Esophagus muscularis mucosa (tissue), 3 donors: Measurements from ENCODE around the gene ETV2.

ENCODE experiments used
- POLR2A ChIP-seq: fragments of 450-650 bp; IDR thresholded peaks from one replicate; pipeline ENCODE4 v1.6.1; 2017; ENCODE audit warnings: antibody characterized with exemption, moderate library complexity, mild to moderate bottlenecking, low read depth
- POLR2AphosphoS5 ChIP-seq, 2 donors: sonication (generic); formaldehyde crosslinking; IDR thresholded peaks; one replicate each; pipeline ENCODE4 v1.6.1; 2017; ENCODE audit warnings: antibody characterized with exemption in 2 of 2
- TF ChIP-seq, protein P1 (sequence below), 3 experiments: fragments of 200-600 bp in 2 of 3; fragments of 450-650 bp in 1 of 3; sonication (generic) in 2 of 3; IDR thresholded peaks; one replicate each; pipeline ENCODE4 v1.5.1; 2017 to 2019; ENCODE audit warnings: antibody characterized with exemption in 3 of 3, mild to moderate bottlenecking in 2 of 3, moderate library complexity in 1 of 3

DNA sequence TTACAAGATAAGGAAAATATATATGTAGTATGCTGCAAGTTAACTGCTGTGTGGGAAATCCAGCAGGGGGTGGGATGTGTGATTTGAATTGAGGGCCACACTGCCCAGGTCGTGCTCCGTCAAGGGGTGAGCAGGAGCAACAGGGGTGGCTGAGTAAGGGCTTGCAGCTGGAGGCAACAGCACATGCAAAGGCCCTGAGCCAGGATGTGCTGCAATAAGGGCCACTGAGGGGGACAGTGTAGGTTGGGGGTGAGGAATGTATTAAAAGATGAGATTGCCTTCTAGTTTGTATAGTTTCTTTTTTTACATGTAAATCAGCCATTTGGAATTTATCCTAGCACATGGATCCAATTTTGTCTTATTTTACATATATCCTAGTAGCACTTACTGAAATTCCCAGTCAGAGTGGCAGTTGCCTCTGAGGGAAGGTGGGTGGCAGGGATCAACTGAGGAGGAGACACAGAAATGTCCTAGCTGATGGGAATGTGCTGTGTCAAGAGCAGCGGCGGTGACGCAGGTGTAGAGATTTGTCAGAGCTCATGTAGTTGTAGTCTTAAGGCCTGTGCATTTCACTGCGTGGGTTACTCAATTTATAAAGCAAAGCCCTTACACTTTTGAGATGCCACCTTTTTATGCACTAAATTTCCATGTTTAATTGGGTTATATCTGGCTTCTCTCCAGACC, 18.1 kb upstream of the ETV2 start:
- TF ChIP-seq, protein P1, sequence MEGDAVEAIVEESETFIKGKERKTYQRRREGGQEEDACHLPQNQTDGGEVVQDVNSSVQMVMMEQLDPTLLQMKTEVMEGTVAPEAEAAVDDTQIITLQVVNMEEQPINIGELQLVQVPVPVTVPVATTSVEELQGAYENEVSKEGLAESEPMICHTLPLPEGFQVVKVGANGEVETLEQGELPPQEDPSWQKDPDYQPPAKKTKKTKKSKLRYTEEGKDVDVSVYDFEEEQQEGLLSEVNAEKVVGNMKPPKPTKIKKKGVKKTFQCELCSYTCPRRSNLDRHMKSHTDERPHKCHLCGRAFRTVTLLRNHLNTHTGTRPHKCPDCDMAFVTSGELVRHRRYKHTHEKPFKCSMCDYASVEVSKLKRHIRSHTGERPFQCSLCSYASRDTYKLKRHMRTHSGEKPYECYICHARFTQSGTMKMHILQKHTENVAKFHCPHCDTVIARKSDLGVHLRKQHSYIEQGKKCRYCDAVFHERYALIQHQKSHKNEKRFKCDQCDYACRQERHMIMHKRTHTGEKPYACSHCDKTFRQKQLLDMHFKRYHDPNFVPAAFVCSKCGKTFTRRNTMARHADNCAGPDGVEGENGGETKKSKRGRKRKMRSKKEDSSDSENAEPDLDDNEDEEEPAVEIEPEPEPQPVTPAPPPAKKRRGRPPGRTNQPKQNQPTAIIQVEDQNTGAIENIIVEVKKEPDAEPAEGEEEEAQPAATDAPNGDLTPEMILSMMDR (IDR thresholded peaks at IDR 0.05) = no peak
- TF ChIP-seq POLR2AphosphoS5 (IDR thresholded peaks at IDR 0.05) (no peak), POLR2A (no peak)
